ENCODE results near the gene KIF6. TPM values are rescaled to one million over a fixed set of nuclear protein-coding genes. Genes with fewer than 3 reads are reported as not detected.

The KIF6 gene
- total and polyA plus RNA-seq, 2 of the 8 experiments (the other 6 are each of a cell fraction or from before 2014, with no cell fraction given), result 0.53 to 0.65 TPM

DNA sequence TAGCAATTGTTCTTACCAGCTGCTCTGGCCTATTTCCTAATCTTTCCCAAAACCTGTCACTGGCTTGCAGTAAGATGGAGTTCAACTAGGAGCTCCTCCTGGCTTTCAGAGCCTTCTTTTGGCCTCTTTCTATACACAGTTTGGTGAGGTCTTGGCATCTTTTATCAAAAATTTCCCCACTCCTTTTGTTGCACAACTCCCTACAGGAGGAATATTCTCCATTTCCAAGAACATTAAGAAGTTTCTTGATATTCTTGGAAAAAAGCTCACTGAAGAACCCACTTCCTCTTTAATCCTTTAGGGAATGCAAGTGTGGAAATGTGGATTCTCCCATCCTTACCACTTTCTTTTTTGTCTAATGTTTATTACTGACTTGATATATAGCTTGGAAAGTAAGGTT lies 231.4 kb downstream of the KIF6 start:
- Histone ChIP-seq H4K20me1 (replicated peaks in 1 of 2; ENCODE audit: control insufficient read depth in 1 of 2, insufficient read depth in 2 of 2, low read length in 2 of 2) (no peaks in the 10 kb centered on the region), H3K27ac (ENCODE audit: low read depth, low read length) (no peak overlapping the region), H3K9me3 (ENCODE audit: insufficient read depth in 2 of 2, low read depth in 1 of 2, low read length in 1 of 2) (no peaks in the 10 kb centered on the region), H2BK5ac (ENCODE audit: low read depth, low read length) (no peak overlapping the region), H3K4me1 (replicated peaks in 1 of 4; ENCODE audit: control insufficient read depth in 3 of 4, insufficient read depth in 4 of 4, low read length in 3 of 4) (peaks cover 8 to 13% (median 9%) of the 10 kb centered on the region in 4 experiments), H2BK120ac (replicated peaks; ENCODE audit: low read depth, low read length) (no peak overlapping the region), H3K9ac (replicated peaks in 1 of 4; ENCODE audit: extremely low read depth in 1 of 4, low read depth in 3 of 4, low read length in 3 of 4) (no peak overlapping the region), H2AK5ac (ENCODE audit: low read depth, low read length) (no peak overlapping the region), H3K36me3 (ENCODE audit: control insufficient read depth in 2 of 4, insufficient read depth in 4 of 4, low read length in 3 of 4) (no peaks in the 10 kb centered on the region), H3K18ac (ENCODE audit: extremely low read depth, low read length) (no peak overlapping the region), H2BK20ac (ENCODE audit: low read length) (no peak overlapping the region), H3K56ac (replicated peaks; ENCODE audit: insufficient read length, low read depth, low read length) (no peak overlapping the region), H2BK15ac (ENCODE audit: low read length) (no peak overlapping the region), H3K14ac (ENCODE audit: insufficient read length) (no peak overlapping the region), H4K91ac (replicated peaks; ENCODE audit: insufficient read length, low read length) (no peak overlapping the region), H3K79me2 (ENCODE audit: control insufficient read depth in 1 of 2, insufficient read depth in 2 of 2, low read length in 2 of 2) (no peaks in the 10 kb centered on the region), H4K8ac (ENCODE audit: extremely low read depth, insufficient read depth, low read length) (no peak overlapping the region), H3K23ac (ENCODE audit: insufficient read length) (no peak overlapping the region), H2AFZ (ENCODE audit: low read length) (no peak overlapping the region), H3K4me3 (ENCODE audit: extremely low read depth in 1 of 4, insufficient read depth in 2 of 4, low read depth in 3 of 4, low read length in 4 of 4) (no peak overlapping the region), H3K27me3 (replicated peaks in 1 of 4; ENCODE audit: control insufficient read depth in 3 of 4, extremely low read depth in 1 of 4, insufficient read depth in 3 of 4, low read length in 3 of 4) (no peaks in the 10 kb centered on the region), H3K23me2 (ENCODE audit: low read depth, low read length) (no peaks in the 10 kb centered on the region), H3K79me1 (ENCODE audit: low read depth, low read length) (no peaks in the 10 kb centered on the region), H4K5ac (ENCODE audit: insufficient read length, low read depth, low read length) (no peak overlapping the region), H3K4me2 (ENCODE audit: insufficient read depth in 1 of 2, low read depth in 2 of 2, low read length in 2 of 2) (no peak overlapping the region), H2BK12ac (ENCODE audit: low read depth, low read length) (no peak overlapping the region), H3K4ac (replicated peaks; ENCODE audit: insufficient read length, low read depth, low read length) (no peak overlapping the region)
- ChIA-PET POLR2A (ENCODE audit: partially characterized antibody) (interaction anchor here (0.6 kb wide), 1 partner anchor 16 kb away, joined by 3 read pairs; no protein-coding TSS in a partner anchor), CTCF (ENCODE audit: partially characterized antibody) (interaction anchor here (1.1 kb wide), 1 partner anchor 33 kb away, joined by 3 read pairs; no protein-coding TSS in a partner anchor)
- no peak for DNase-seq (ENCODE audit: low read depth in 1 of 2, low spot score in 2 of 2)
- TF ChIP-seq CBX5 (IDR thresholded peaks at IDR 0.05; ENCODE audit: low read depth, low read length) (no peak), SIRT6 (IDR thresholded peaks at IDR 0.05; ENCODE audit: low read length) (no peak), CREB1 (IDR thresholded peaks at IDR 0.05) (no peak), CHD1 (IDR thresholded peaks at IDR 0.05; ENCODE audit: low read depth, low read length) (no peak), USF2 (IDR thresholded peaks at IDR 0.05; ENCODE audit: low read length) (no peak), MAFK (IDR thresholded peaks at IDR 0.05; ENCODE audit: low read depth, low read length) (no peak), SRF (IDR thresholded peaks at IDR 0.05; ENCODE audit: low read depth, low read length) (no peak), RAD21 (IDR thresholded peaks at IDR 0.05 in 1 of 2, conservative IDR thresholded peaks at IDR 0.05 in 1 of 2; ENCODE audit: low read depth in 2 of 2, low read length in 2 of 2) (no peak), MAX (IDR thresholded peaks at IDR 0.05) (no peak), RXRA (IDR thresholded peaks at IDR 0.05; ENCODE audit: insufficient read depth, low read depth, low read length) (no peak)
- TF ChIP-seq, protein P1, sequence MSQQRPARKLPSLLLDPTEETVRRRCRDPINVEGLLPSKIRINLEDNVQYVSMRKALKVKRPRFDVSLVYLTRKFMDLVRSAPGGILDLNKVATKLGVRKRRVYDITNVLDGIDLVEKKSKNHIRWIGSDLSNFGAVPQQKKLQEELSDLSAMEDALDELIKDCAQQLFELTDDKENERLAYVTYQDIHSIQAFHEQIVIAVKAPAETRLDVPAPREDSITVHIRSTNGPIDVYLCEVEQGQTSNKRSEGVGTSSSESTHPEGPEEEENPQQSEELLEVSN (IDR thresholded peaks at IDR 0.05), result no peak
- no peak for FAIRE-seq

Measured in H1 (cell line).